Fibroblast of lung (primary cell): ENCODE results near the gene PXDC1.

ENCODE experiments used
- CTCF ChIP-seq, 2 donors: IDR thresholded peaks in 1 of 2; conservative IDR thresholded peaks in 1 of 2; 1 replicate in 1 of 2; 2 replicates in 1 of 2; pipeline ENCODE4 v1.5.1; 2011 to 2012; ENCODE audit warnings: low read length in 2 of 2, control low read depth in 1 of 2, inconsistent platforms in 1 of 2, low read depth in 1 of 2, mild to moderate bottlenecking in 1 of 2
- EZH2 ChIP-seq: IDR thresholded peaks from 2 replicates; pipeline ENCODE4 v1.5.1; 2012; ENCODE audit warnings: low read length, control low read depth, mild to moderate bottlenecking; ENCODE audit errors: missing control alignments

- TF ChIP-seq EZH2 = no peak
- no peak for TF ChIP-seq CTCF (conservative IDR thresholded peaks at IDR 0.05 in 1 of 2, IDR thresholded peaks at IDR 0.05 in 1 of 2; ENCODE audit: low read depth in 1 of 2, low read length in 2 of 2)
Measured at GRCh38 chr6:3746119-3746691, 5.3 kb downstream of the PXDC1 start.
